Tibial nerve (tissue), 4 donors: Measurements from ENCODE around the gene NKX3-2.

Experiments
- EP300 ChIP-seq, 2 donors: sonication (generic); formaldehyde crosslinking; IDR thresholded peaks; one replicate each; pipeline ENCODE4 v1.6.1; 2017; ENCODE audit warnings: antibody characterized with exemption in 2 of 2, mild to moderate bottlenecking in 1 of 2
- POLR2A ChIP-seq, 2 donors: fragments of 450-650 bp; IDR thresholded peaks; one replicate each; pipeline ENCODE4 v1.6.1; 2017; ENCODE audit warnings: antibody characterized with exemption in 2 of 2, mild to moderate bottlenecking in 2 of 2, moderate library complexity in 2 of 2
- TF ChIP-seq, protein P1 (sequence below), 5 experiments: fragments of 200-600 bp in 3 of 5; fragments of 450-650 bp in 2 of 5; sonication (generic) in 3 of 5; IDR thresholded peaks; one replicate each; pipeline ENCODE4 v1.5.1; 2016 to 2019; ENCODE audit warnings: antibody characterized with exemption in 5 of 5, mild to moderate bottlenecking in 3 of 5, moderate library complexity in 2 of 5

- TF ChIP-seq, protein P1, sequence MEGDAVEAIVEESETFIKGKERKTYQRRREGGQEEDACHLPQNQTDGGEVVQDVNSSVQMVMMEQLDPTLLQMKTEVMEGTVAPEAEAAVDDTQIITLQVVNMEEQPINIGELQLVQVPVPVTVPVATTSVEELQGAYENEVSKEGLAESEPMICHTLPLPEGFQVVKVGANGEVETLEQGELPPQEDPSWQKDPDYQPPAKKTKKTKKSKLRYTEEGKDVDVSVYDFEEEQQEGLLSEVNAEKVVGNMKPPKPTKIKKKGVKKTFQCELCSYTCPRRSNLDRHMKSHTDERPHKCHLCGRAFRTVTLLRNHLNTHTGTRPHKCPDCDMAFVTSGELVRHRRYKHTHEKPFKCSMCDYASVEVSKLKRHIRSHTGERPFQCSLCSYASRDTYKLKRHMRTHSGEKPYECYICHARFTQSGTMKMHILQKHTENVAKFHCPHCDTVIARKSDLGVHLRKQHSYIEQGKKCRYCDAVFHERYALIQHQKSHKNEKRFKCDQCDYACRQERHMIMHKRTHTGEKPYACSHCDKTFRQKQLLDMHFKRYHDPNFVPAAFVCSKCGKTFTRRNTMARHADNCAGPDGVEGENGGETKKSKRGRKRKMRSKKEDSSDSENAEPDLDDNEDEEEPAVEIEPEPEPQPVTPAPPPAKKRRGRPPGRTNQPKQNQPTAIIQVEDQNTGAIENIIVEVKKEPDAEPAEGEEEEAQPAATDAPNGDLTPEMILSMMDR (IDR thresholded peaks at IDR 0.05): no peak
- TF ChIP-seq POLR2A (IDR thresholded peaks at IDR 0.05) (no peak), EP300 (IDR thresholded peaks at IDR 0.05) (no peak)
Observed at GRCh38 chr4:13511101-13511500, 33.2 kb downstream of the NKX3-2 start.
